ENCODE results near the gene KLHL10.
"Not testable (repeated sequence)": the region's sequence is repeated elsewhere in the genome, so short reads cannot be mapped to it uniquely, and the experiment has no call there.

KLHL10 gene

GRCh38 chr17:41813699-41814124 is 23.9 kb upstream of the KLHL10 start:
- DNase-seq = no peak

- DNase-seq = no peak
Observed at GRCh38 chr17:41814195-41814594, 23.4 kb upstream of the KLHL10 start.

GRCh38 chr17:41816637-41817320 is 20.8 kb upstream of the KLHL10 start:
- DNase-seq = no peak

- no peak for DNase-seq
Observed at GRCh38 chr17:41818024-41818423, 19.6 kb upstream of the KLHL10 start.

GRCh38 chr17:41821776-41822175 is 15.8 kb upstream of the KLHL10 start:
- DNase-seq = no peak

GRCh38 chr17:41822216-41823140 is 15.1 kb upstream of the KLHL10 start:
- no peak for DNase-seq

GRCh38 chr17:41823141-41823524 is 14.5 kb upstream of the KLHL10 start:
- no peak for DNase-seq

- DNase-seq = no peak
Observed at GRCh38 chr17:41823580-41823979, 14.0 kb upstream of the KLHL10 start.

GRCh38 chr17:41824086-41824485 is 13.5 kb upstream of the KLHL10 start:
- no peak for DNase-seq

GRCh38 chr17:41825175-41825845 is 12.3 kb upstream of the KLHL10 start:
- no peak for DNase-seq

GRCh38 chr17:41829961-41830360 is 7.7 kb upstream of the KLHL10 start:
- DNase-seq = not testable (repeated sequence)

- peak; percentile 1 for DNase-seq
Observed at GRCh38 chr17:41835214-41835799, 2.3 kb upstream of the KLHL10 start.

- peak; percentile 48 for DNase-seq
Observed at GRCh38 chr17:41835800-41836549, 1.6 kb upstream of the KLHL10 start, which contains the start of gene NT5C3B. TSS of gene NT5C3B (minus strand) at chr17:41836232. CDS start at chr17:41836193, 39 bp downstream.

GRCh38 chr17:41836550-41837196 is 952 bp upstream of the KLHL10 start:
- DNase-seq = no peak

- DNase-seq = not testable (repeated sequence)
Observed at GRCh38 chr17:41839448-41839847, 1.8 kb downstream of the KLHL10 start.

- not testable (repeated sequence) for DNase-seq
Observed at GRCh38 chr17:41840781-41841180, 3.2 kb downstream of the KLHL10 start.

- no peak for DNase-seq
Observed at GRCh38 chr17:41844971-41845370, 7.3 kb downstream of the KLHL10 start.

- no peak for DNase-seq
Observed at GRCh38 chr17:41848788-41849187, 11.2 kb downstream of the KLHL10 start.

GRCh38 chr17:41849251-41849990 is 11.8 kb downstream of the KLHL10 start:
- no peak for DNase-seq

- DNase-seq = not testable (repeated sequence)
Observed at GRCh38 chr17:41851382-41851781, 13.8 kb downstream of the KLHL10 start.

Measured in CD4-positive, alpha-beta T cell treated with Interleukin-21 for 1 hour (primary cell).